ENCODE results near the gene PRSS22.

The PRSS22 gene

DNA sequence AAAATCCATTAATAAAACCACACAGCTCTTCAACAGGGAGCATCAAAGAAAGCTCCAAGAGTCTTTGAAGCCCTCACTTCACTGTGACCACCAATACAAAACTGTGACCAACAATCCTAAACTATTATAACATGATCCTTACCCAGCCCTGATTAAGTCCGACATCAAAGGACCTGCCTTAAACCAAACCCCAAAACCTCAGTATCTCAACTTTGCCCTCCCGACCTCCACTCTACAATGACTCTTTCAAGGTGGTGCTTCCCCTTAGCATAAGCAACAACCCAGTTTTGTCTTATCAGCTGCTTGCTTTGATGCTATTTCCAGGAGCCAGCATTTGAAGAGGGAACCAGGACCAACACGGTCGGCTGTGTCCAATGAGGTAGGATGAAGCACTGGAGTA lies 8.5 kb upstream of the PRSS22 start:
- TF ChIP-seq SIN3A (IDR thresholded peaks at IDR 0.05; ENCODE audit: borderline replicate concordance, insufficient read depth, low read length) (no peak), TAF1 (IDR thresholded peaks at IDR 0.05; ENCODE audit: borderline replicate concordance, insufficient read depth, low read length) (no peak), POLR2AphosphoS5 (IDR thresholded peaks at IDR 0.05; ENCODE audit: low read depth, low read length) (no peak), FOXP2 (optimal IDR thresholded peaks at IDR 0.05; ENCODE audit: borderline replicate concordance, extremely low read depth, extremely low read length, insufficient read depth) (no peak)
- TF ChIP-seq, protein P1, sequence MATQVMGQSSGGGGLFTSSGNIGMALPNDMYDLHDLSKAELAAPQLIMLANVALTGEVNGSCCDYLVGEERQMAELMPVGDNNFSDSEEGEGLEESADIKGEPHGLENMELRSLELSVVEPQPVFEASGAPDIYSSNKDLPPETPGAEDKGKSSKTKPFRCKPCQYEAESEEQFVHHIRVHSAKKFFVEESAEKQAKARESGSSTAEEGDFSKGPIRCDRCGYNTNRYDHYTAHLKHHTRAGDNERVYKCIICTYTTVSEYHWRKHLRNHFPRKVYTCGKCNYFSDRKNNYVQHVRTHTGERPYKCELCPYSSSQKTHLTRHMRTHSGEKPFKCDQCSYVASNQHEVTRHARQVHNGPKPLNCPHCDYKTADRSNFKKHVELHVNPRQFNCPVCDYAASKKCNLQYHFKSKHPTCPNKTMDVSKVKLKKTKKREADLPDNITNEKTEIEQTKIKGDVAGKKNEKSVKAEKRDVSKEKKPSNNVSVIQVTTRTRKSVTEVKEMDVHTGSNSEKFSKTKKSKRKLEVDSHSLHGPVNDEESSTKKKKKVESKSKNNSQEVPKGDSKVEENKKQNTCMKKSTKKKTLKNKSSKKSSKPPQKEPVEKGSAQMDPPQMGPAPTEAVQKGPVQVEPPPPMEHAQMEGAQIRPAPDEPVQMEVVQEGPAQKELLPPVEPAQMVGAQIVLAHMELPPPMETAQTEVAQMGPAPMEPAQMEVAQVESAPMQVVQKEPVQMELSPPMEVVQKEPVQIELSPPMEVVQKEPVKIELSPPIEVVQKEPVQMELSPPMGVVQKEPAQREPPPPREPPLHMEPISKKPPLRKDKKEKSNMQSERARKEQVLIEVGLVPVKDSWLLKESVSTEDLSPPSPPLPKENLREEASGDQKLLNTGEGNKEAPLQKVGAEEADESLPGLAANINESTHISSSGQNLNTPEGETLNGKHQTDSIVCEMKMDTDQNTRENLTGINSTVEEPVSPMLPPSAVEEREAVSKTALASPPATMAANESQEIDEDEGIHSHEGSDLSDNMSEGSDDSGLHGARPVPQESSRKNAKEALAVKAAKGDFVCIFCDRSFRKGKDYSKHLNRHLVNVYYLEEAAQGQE (IDR thresholded peaks at IDR 0.05; ENCODE audit: insufficient read depth in 1 of 2, low read depth in 2 of 2, low read length in 2 of 2) = no peak

DNA sequence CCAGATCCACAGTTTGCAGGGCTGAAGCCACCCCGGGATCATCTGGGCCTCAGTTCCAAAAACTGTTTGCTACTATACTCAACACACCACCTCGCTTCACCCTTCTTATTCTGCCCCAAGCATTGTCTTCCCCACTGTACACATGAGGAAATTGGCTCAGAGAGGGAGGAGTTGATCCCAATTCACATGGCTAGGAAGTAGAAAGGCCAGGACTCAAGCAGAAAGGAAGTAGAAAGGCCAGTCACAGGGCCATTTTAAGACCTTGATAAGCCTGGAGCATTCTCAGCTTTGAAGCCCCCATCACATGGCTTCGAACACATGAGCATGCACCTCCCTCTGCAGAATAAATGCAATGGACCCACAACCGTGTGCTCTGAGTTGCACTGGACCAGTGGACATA lies 7.7 kb upstream of the PRSS22 start:
- TF ChIP-seq POLR2AphosphoS5 (IDR thresholded peaks at IDR 0.05; ENCODE audit: low read depth, low read length) (no peak), SIN3A (IDR thresholded peaks at IDR 0.05; ENCODE audit: borderline replicate concordance, insufficient read depth, low read length) (no peak), TAF1 (IDR thresholded peaks at IDR 0.05; ENCODE audit: borderline replicate concordance, insufficient read depth, low read length) (no peak), FOXP2 (optimal IDR thresholded peaks at IDR 0.05; ENCODE audit: borderline replicate concordance, extremely low read depth, extremely low read length, insufficient read depth) (no peak)
- TF ChIP-seq, protein P1 (IDR thresholded peaks at IDR 0.05; ENCODE audit: insufficient read depth in 1 of 2, low read depth in 2 of 2, low read length in 2 of 2) = no peak

DNA sequence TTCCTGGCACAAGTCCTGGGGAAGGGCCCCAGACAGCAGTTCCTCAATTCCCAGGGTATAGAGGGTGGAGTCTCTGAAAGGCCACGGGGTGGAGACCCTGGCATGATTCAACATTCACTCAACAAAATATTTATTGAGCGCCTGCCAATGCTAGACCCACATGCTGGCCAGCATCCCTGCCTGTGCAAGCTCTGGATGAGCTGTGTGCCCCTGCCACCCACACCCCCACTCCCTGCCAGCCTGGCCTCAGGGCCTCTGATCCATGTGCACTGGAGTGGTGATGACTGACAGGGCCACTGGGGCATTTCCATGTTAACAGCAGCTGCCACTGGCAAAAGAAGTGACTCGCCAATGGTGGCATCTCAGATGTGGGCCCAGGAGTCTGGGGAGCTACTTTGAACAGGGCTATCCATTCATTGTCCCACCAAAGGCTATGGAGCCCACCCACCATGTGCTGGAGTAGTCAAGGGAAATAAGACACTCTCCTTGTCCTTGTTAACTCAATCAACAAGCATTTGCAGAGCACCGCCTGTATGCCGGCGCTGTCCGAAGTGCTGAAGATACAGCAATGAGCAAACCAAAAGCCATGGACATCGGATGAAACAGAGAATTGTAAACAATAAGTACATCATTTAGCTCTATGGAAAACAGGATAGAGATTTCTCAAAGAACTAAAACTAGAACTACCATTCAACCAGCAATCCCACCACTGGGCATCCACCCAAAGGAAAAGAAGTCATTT lies 3.0 kb upstream of the PRSS22 start:
- TF ChIP-seq, protein P1 (IDR thresholded peaks at IDR 0.05; ENCODE audit: insufficient read depth in 1 of 2, low read depth in 2 of 2, low read length in 2 of 2) = peak; percentile 80 to 96
- TF ChIP-seq TAF1 (IDR thresholded peaks at IDR 0.05; ENCODE audit: borderline replicate concordance, insufficient read depth, low read length) = no peak

DNA sequence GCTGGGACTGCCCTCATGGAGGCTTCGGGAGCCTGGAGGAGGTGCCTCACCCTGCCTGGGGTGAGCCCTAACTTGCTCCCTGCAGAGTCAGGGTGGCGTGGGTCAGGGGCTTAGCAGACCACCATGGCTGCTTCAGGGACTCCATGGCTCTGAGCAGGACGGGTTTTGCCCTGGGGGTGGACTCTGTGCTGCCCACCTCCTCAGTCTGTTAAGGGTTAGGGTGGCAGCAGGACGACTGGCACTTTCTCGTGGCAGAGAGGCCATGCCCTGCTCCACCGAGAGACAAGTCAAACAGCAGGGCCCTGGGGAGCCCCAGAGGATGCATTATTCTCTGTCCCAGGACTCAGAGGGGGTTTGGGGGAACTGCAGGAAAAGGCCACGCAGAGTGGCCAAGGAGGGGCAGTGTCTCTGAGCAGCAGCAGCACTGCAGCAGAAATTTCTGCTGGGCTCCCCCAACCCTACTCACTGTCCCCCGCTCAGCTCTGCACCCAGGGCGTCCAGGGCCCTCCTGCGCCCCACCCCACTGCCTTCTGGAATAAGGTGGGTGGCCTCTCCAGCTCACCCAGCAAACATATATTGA lies 1.8 kb upstream of the PRSS22 start:
- TF ChIP-seq, protein P1 (IDR thresholded peaks at IDR 0.05; ENCODE audit: insufficient read depth in 1 of 2, low read depth in 2 of 2, low read length in 2 of 2) = no peak
- no peak for TF ChIP-seq TAF1 (IDR thresholded peaks at IDR 0.05; ENCODE audit: borderline replicate concordance, insufficient read depth, low read length)
- no peak for TF ChIP-seq SIN3A (IDR thresholded peaks at IDR 0.05; ENCODE audit: borderline replicate concordance, insufficient read depth, low read length)
- no peak for TF ChIP-seq FOXP2 (optimal IDR thresholded peaks at IDR 0.05; ENCODE audit: borderline replicate concordance, extremely low read depth, extremely low read length, insufficient read depth)
- TF ChIP-seq POLR2AphosphoS5 (IDR thresholded peaks at IDR 0.05; ENCODE audit: low read depth, low read length) = no peak
